ENCODE data around the gene POLD4. TPM values are rescaled to one million over a fixed set of nuclear protein-coding genes. Genes with fewer than 3 reads are reported as not detected.

POLD4 gene
- total and polyA plus RNA-seq, 2 donors (not counting 1 experiment from before 2014, with no cell fraction given): 32.4 to 36.3 TPM

- H3K4me3 ChIP-seq (replicated peaks in 1 of 4; ENCODE audit: control extremely low read depth in 1 of 4, insufficient read depth in 1 of 4, low read depth in 3 of 4, low read length in 4 of 4): no peak overlapping the region
- H3K4me1 ChIP-seq (ENCODE audit: control insufficient read depth, extremely low read depth, insufficient read depth, low read length): peaks cover 6% of the 10 kb centered on the region
- DNase-seq (ENCODE audit: low read depth in 2 of 2): no peak
- H3K9me3 ChIP-seq (ENCODE audit: control insufficient read depth, insufficient read depth, low read depth, low read length): no peaks in the 10 kb centered on the region
- no peaks in the 10 kb centered on the region for H3K27me3 ChIP-seq (ENCODE audit: control insufficient read depth, insufficient read depth, low read length)
- no peak overlapping the region for H3K27ac ChIP-seq (ENCODE audit: insufficient read depth, low read length)
- H2AFZ ChIP-seq (ENCODE audit: low read length): no peak overlapping the region
- no peak overlapping the region for H3K9ac ChIP-seq (ENCODE audit: insufficient read depth, low read length)
- H3K79me2 ChIP-seq (ENCODE audit: control insufficient read depth, insufficient read depth, low read length): peaks cover 28% of the 10 kb centered on the region
- peaks cover 21% of the 10 kb centered on the region for H3K36me3 ChIP-seq (ENCODE audit: control insufficient read depth, insufficient read depth, low read length)
- no peak overlapping the region for H3K4me2 ChIP-seq (ENCODE audit: extremely low read depth, insufficient read depth, low read length)
- TF ChIP-seq CTCF (conservative IDR thresholded peaks at IDR 0.05 in 1 of 2, IDR thresholded peaks at IDR 0.05 in 1 of 2; ENCODE audit: low read depth in 1 of 2, low read length in 2 of 2) (no peak), EZH2 (IDR thresholded peaks at IDR 0.05; ENCODE audit: low read length, missing control alignments) (no peak)
- no peaks in the 10 kb centered on the region for H4K20me1 ChIP-seq (ENCODE audit: control insufficient read depth, extremely low read depth, insufficient read depth, low read length)
These were observed 43.4 kb upstream of the POLD4 start for GRCh38 chr11:67396587-67397389.

DNA sequence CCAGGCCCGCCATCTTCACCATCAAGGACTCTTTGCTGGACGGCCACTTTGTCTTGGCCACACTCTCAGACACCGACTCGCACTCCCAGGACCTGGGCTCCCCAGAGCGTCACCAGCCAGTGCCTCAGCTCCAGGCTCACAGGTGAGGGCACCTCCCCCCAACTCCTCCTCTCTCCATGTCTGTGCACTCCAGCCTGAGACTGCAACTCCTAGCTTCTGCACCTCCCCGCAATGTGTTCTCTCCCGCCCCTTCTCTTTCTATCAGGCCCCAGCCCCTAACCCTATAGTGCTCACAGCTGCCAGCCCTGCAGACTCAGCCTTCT lies 42.9 kb upstream of the POLD4 start:
- H3K9me3 ChIP-seq (ENCODE audit: control insufficient read depth, insufficient read depth, low read depth, low read length): no peaks in the 10 kb centered on the region
- H3K4me3 ChIP-seq (replicated peaks in 1 of 4; ENCODE audit: control extremely low read depth in 1 of 4, insufficient read depth in 1 of 4, low read depth in 3 of 4, low read length in 4 of 4): no peak overlapping the region
- TF ChIP-seq EZH2 (IDR thresholded peaks at IDR 0.05; ENCODE audit: low read length, missing control alignments) (no peak), CTCF (conservative IDR thresholded peaks at IDR 0.05 in 1 of 2, IDR thresholded peaks at IDR 0.05 in 1 of 2; ENCODE audit: low read depth in 1 of 2, low read length in 2 of 2) (no peak)
- no peaks in the 10 kb centered on the region for H3K27me3 ChIP-seq (ENCODE audit: control insufficient read depth, insufficient read depth, low read length)
- no peak overlapping the region for H3K4me2 ChIP-seq (ENCODE audit: extremely low read depth, insufficient read depth, low read length)
- no peak for DNase-seq (ENCODE audit: low read depth in 2 of 2)
- H3K9ac ChIP-seq (ENCODE audit: insufficient read depth, low read length): no peak overlapping the region
- peaks cover 6% of the 10 kb centered on the region for H3K4me1 ChIP-seq (ENCODE audit: control insufficient read depth, extremely low read depth, insufficient read depth, low read length)
- H4K20me1 ChIP-seq (ENCODE audit: control insufficient read depth, extremely low read depth, insufficient read depth, low read length): no peaks in the 10 kb centered on the region
- no peak overlapping the region for H3K27ac ChIP-seq (ENCODE audit: insufficient read depth, low read length)
- H3K36me3 ChIP-seq (ENCODE audit: control insufficient read depth, insufficient read depth, low read length): peaks cover 21% of the 10 kb centered on the region
- no peak overlapping the region for H2AFZ ChIP-seq (ENCODE audit: low read length)
- peaks cover 27% of the 10 kb centered on the region for H3K79me2 ChIP-seq (ENCODE audit: control insufficient read depth, insufficient read depth, low read length)

GRCh38 chr11:67395555-67396258 lies 42.4 kb upstream of the POLD4 start:
- Histone ChIP-seq H3K9me3 (ENCODE audit: control insufficient read depth, insufficient read depth, low read depth, low read length) (no peaks in the 10 kb centered on the region), H3K9ac (ENCODE audit: insufficient read depth, low read length) (no peak overlapping the region), H4K20me1 (ENCODE audit: control insufficient read depth, extremely low read depth, insufficient read depth, low read length) (no peaks in the 10 kb centered on the region), H3K4me1 (ENCODE audit: control insufficient read depth, extremely low read depth, insufficient read depth, low read length) (peaks cover 6% of the 10 kb centered on the region), H3K4me3 (replicated peaks in 1 of 4; ENCODE audit: control extremely low read depth in 1 of 4, insufficient read depth in 1 of 4, low read depth in 3 of 4, low read length in 4 of 4) (no peak overlapping the region), H3K27me3 (ENCODE audit: control insufficient read depth, insufficient read depth, low read length) (no peaks in the 10 kb centered on the region), H3K4me2 (ENCODE audit: extremely low read depth, insufficient read depth, low read length) (no peak overlapping the region), H3K79me2 (ENCODE audit: control insufficient read depth, insufficient read depth, low read length) (peaks cover 22% of the 10 kb centered on the region), H3K27ac (ENCODE audit: insufficient read depth, low read length) (no peak overlapping the region), H3K36me3 (ENCODE audit: control insufficient read depth, insufficient read depth, low read length) (peaks cover 21% of the 10 kb centered on the region), H2AFZ (ENCODE audit: low read length) (no peak overlapping the region)
- TF ChIP-seq EZH2 (IDR thresholded peaks at IDR 0.05; ENCODE audit: low read length, missing control alignments): no peak
- no peak for TF ChIP-seq CTCF (conservative IDR thresholded peaks at IDR 0.05 in 1 of 2, IDR thresholded peaks at IDR 0.05 in 1 of 2; ENCODE audit: low read depth in 1 of 2, low read length in 2 of 2)
- DNase-seq (ENCODE audit: low read depth in 2 of 2): no peak
